H1 (cell line): Measurements from ENCODE around the gene ATP1A1.

ENCODE experiments used
- JUN ChIP-seq: IDR thresholded peaks from 2 replicates; pipeline ENCODE4 v1.6.1; 2011; ENCODE audit warnings: low read depth, mild to moderate bottlenecking, improper control_type of control experiment, low read length
- TF ChIP-seq, protein P1 (sequence below): IDR thresholded peaks from 2 replicates; pipeline ENCODE4 v1.6.1; 2012; ENCODE audit warnings: inconsistent platforms

- TF ChIP-seq JUN, result no peak
- TF ChIP-seq, protein P1, sequence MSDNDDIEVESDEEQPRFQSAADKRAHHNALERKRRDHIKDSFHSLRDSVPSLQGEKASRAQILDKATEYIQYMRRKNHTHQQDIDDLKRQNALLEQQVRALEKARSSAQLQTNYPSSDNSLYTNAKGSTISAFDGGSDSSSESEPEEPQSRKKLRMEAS, result no peak
Measured at GRCh38 chr1:116413414-116413813, 40.4 kb downstream of the ATP1A1 start.
